H1 (cell line): ENCODE results near the gene ZNF750. TPM values are rescaled to one million over a fixed set of nuclear protein-coding genes. Genes with fewer than 3 reads are reported as not detected.

Experiments
- CTCF ChIA-PET: fragments of 300-600 bp; sonication (Branson Sonifier 250); formaldehyde crosslinking; loops from one replicate; lab custom pipeline; 2021; ENCODE audit not compliant: partially characterized antibody; lab: Charles Lee
- POLR2A ChIA-PET: fragments of 300-600 bp; sonication (Branson Sonifier 250); formaldehyde crosslinking; loops from one replicate; lab custom pipeline; 2021; ENCODE audit warnings: inconsistent platforms; ENCODE audit not compliant: partially characterized antibody; lab: Charles Lee
- DNase-seq, 2 experiments: peaks; one replicate each; pipeline versions ENCODE4 v3.0.0 to v3.0.0-alpha.2; 2010 to 2022; ENCODE audit warnings: low spot score in 2 of 2, low read depth in 1 of 2, mixed read lengths in 1 of 2
- FAIRE-seq: peaks from 2 replicates; lab custom pipeline; 2011; peaks lifted over from hg19 to GRCh38; lab: Jason Lieb, UNC
- H2AFZ ChIP-seq: 2 replicates; pipeline ENCODE4 v1.8.1; 2012; ENCODE audit warnings: low read length, inconsistent platforms
- H2AK5ac ChIP-seq: 2 replicates; pipeline ENCODE4 v1.6.1; 2013; ENCODE audit warnings: low read depth, low read length
- H2BK120ac ChIP-seq: replicated peaks from 2 replicates; pipeline ENCODE3; 2013; ENCODE audit warnings: low read depth, low read length, inconsistent platforms
- H2BK12ac ChIP-seq: 2 replicates; pipeline ENCODE4 v1.6.1; 2013; ENCODE audit warnings: low read depth, low read length
- H2BK15ac ChIP-seq: 2 replicates; pipeline ENCODE4 v1.6.1; 2013; ENCODE audit warnings: low read length
- H2BK20ac ChIP-seq: 2 replicates; pipeline ENCODE4 v1.6.1; 2013; ENCODE audit warnings: low read length
- H2BK5ac ChIP-seq: 2 replicates; pipeline ENCODE4 v1.6.1; 2013; ENCODE audit warnings: low read depth, low read length
- H3K14ac ChIP-seq: 2 replicates; pipeline ENCODE4 v1.6.1; 2013; ENCODE audit warnings: inconsistent platforms; ENCODE audit not compliant: insufficient read length
- H3K18ac ChIP-seq: 2 replicates; pipeline ENCODE4 v1.6.1; 2013; ENCODE audit warnings: low read length; ENCODE audit errors: extremely low read depth
- H3K23ac ChIP-seq: 2 replicates; pipeline ENCODE4 v1.6.1; 2013; ENCODE audit warnings: inconsistent platforms; ENCODE audit not compliant: insufficient read length
- H3K23me2 ChIP-seq: 2 replicates; pipeline ENCODE4 v1.6.1; 2013; ENCODE audit warnings: low read depth, low read length
- H3K27ac ChIP-seq: 2 replicates; pipeline ENCODE4 v1.6.1; 2011; ENCODE audit warnings: low read depth, low read length, inconsistent platforms
- H3K27me3 ChIP-seq, 4 experiments: replicated peaks in 1 of 4; 1 replicate in 1 of 4; 2 replicates in 3 of 4; pipeline versions ENCODE4 v1.6.1 to v1.8.1; 2011 to 2013; ENCODE audit warnings: low read length in 3 of 4, mild to moderate bottlenecking in 3 of 4, inconsistent platforms in 2 of 4, mixed read lengths in 2 of 4, moderate library complexity in 1 of 4; ENCODE audit not compliant: control insufficient read depth in 3 of 4, insufficient read depth in 3 of 4; ENCODE audit errors: extremely low read depth in 1 of 4
- H3K36me3 ChIP-seq, 4 experiments: 2 replicates each; pipeline versions ENCODE4 v1.6.1 to v1.8.1; 2011 to 2013; ENCODE audit warnings: mild to moderate bottlenecking in 4 of 4, low read length in 3 of 4, moderate library complexity in 2 of 4, control low read depth in 1 of 4, inconsistent platforms in 1 of 4; ENCODE audit not compliant: insufficient read depth in 4 of 4, control insufficient read depth in 2 of 4
- H3K4ac ChIP-seq: replicated peaks from 2 replicates; pipeline ENCODE3; 2013; ENCODE audit warnings: low read length, low read depth, mixed read lengths, inconsistent platforms; ENCODE audit not compliant: insufficient read length
- H3K4me1 ChIP-seq, 4 experiments: replicated peaks in 1 of 4; 1 replicate in 1 of 4; 2 replicates in 3 of 4; pipeline versions ENCODE4 v1.6.1 to v1.8.1; 2011 to 2013; ENCODE audit warnings: low read length in 3 of 4, inconsistent platforms in 2 of 4, mixed read lengths in 1 of 4; ENCODE audit not compliant: insufficient read depth in 4 of 4, control insufficient read depth in 3 of 4
- H3K4me2 ChIP-seq, 2 experiments: 2 replicates each; pipeline versions ENCODE4 v1.6.1 to v1.8.1; 2011 to 2013; ENCODE audit warnings: low read depth in 2 of 2, low read length in 2 of 2, control low read depth in 1 of 2, inconsistent platforms in 1 of 2, mild to moderate bottlenecking in 1 of 2; ENCODE audit not compliant: insufficient read depth in 1 of 2
- H3K4me3 ChIP-seq, 4 experiments: fragments of 200-600, 300-600 bp in 1 of 4; sonication (generic), shearing (Covaris generic), sonication (Bioruptor Twin) in 1 of 4; 2 replicates each; pipeline versions ENCODE4 v1.5.1 to v1.8.1; 2011 to 2016; ENCODE audit warnings: low read length in 4 of 4, low read depth in 3 of 4, control low read depth in 2 of 4, inconsistent platforms in 2 of 4, mild to moderate bottlenecking in 2 of 4, mixed read lengths in 1 of 4, moderate library complexity in 1 of 4; ENCODE audit not compliant: insufficient read depth in 2 of 4; ENCODE audit errors: extremely low read depth in 1 of 4
- H3K56ac ChIP-seq: replicated peaks from 2 replicates; pipeline ENCODE3; 2013; ENCODE audit warnings: low read depth, mild to moderate bottlenecking, mixed read lengths, low read length, inconsistent platforms; ENCODE audit not compliant: insufficient read length
- H3K79me1 ChIP-seq: 2 replicates; pipeline ENCODE4 v1.6.1; 2013; ENCODE audit warnings: low read depth, low read length, control low read depth
- H3K79me2 ChIP-seq, 2 experiments: 2 replicates each; pipeline versions ENCODE4 v1.6.1 to v1.8.1; 2012 to 2013; ENCODE audit warnings: low read length in 2 of 2, mild to moderate bottlenecking in 2 of 2, inconsistent platforms in 1 of 2; ENCODE audit not compliant: insufficient read depth in 2 of 2, control insufficient read depth in 1 of 2
- H3K9ac ChIP-seq, 4 experiments: replicated peaks in 1 of 4; 1 replicate in 1 of 4; 2 replicates in 3 of 4; pipeline versions ENCODE4 v1.6.1 to v1.8.1; 2011 to 2013; ENCODE audit warnings: low read depth in 3 of 4, low read length in 3 of 4, control low read depth in 2 of 4, mild to moderate bottlenecking in 2 of 4, moderate library complexity in 2 of 4, inconsistent platforms in 1 of 4; ENCODE audit errors: extremely low read depth in 1 of 4
- H3K9me3 ChIP-seq, 2 experiments: 2 replicates each; pipeline versions ENCODE4 v1.6.1 to v1.8.1; 2012 to 2013; ENCODE audit warnings: mild to moderate bottlenecking in 2 of 2, moderate library complexity in 2 of 2, control low read depth in 1 of 2, inconsistent platforms in 1 of 2, low read depth in 1 of 2, low read length in 1 of 2, mixed read lengths in 1 of 2; ENCODE audit not compliant: insufficient read depth in 2 of 2
- H4K20me1 ChIP-seq, 2 experiments: replicated peaks in 1 of 2; 2 replicates each; pipeline versions ENCODE3 to v1.8.1; 2011 to 2013; ENCODE audit warnings: inconsistent platforms in 2 of 2, low read length in 2 of 2, mild to moderate bottlenecking in 1 of 2; ENCODE audit not compliant: insufficient read depth in 2 of 2, control insufficient read depth in 1 of 2
- H4K5ac ChIP-seq: 2 replicates; pipeline ENCODE4 v1.6.1; 2013; ENCODE audit warnings: low read length, low read depth, mixed read lengths, inconsistent platforms; ENCODE audit not compliant: insufficient read length
- H4K8ac ChIP-seq: 2 replicates; pipeline ENCODE4 v1.8.0; 2013; ENCODE audit warnings: mild to moderate bottlenecking, moderate library complexity, low read length, inconsistent platforms; ENCODE audit not compliant: insufficient read depth; ENCODE audit errors: extremely low read depth
- H4K91ac ChIP-seq: replicated peaks from 2 replicates; pipeline ENCODE3; 2013; ENCODE audit warnings: low read length, mixed read lengths, inconsistent platforms; ENCODE audit not compliant: insufficient read length
- ATF2 ChIP-seq: IDR thresholded peaks from 2 replicates; pipeline ENCODE4 v1.6.1; 2012; ENCODE audit warnings: low read length, inconsistent platforms
- CBX8 ChIP-seq: fragments of 300-800, 300-1000 bp; sonication (generic); IDR thresholded peaks from 2 replicates; pipeline ENCODE4 v1.7.1; 2016; ENCODE audit warnings: low read depth, low read length, borderline replicate concordance
- CEBPB ChIP-seq: IDR thresholded peaks from 2 replicates; pipeline ENCODE4 v1.6.1; 2012; ENCODE audit warnings: low read depth, low read length
- EP300 ChIP-seq, 2 experiments: IDR thresholded peaks; 1 replicate in 1 of 2; 2 replicates in 1 of 2; pipeline ENCODE4 v1.6.1; 2011 to 2012; ENCODE audit warnings: low read depth in 2 of 2, low read length in 2 of 2, mild to moderate bottlenecking in 2 of 2, borderline replicate concordance in 1 of 2, inconsistent platforms in 1 of 2, moderate library complexity in 1 of 2
- KDM5A ChIP-seq: fragments of 200-600 bp; IDR thresholded peaks from 2 replicates; pipeline ENCODE4 v1.7.1; 2012; ENCODE audit warnings: mild to moderate bottlenecking, low read length, inconsistent platforms, mixed read lengths
- PHF8 ChIP-seq: fragments of 200-600 bp; sonication (generic); conservative IDR thresholded peaks from 2 replicates; pipeline ENCODE4 v1.7.1; 2012; ENCODE audit warnings: low read depth, mild to moderate bottlenecking, inconsistent platforms, low read length, moderate library complexity
- POLR2A ChIP-seq, 2 experiments: IDR thresholded peaks; 1 replicate in 1 of 2; 2 replicates in 1 of 2; pipeline ENCODE4 v1.6.1; 2011; ENCODE audit warnings: low read depth in 2 of 2, low read length in 2 of 2, mild to moderate bottlenecking in 2 of 2; ENCODE audit errors: control extremely low read depth in 1 of 2
- POU5F1 ChIP-seq: IDR thresholded peaks from 2 replicates; pipeline ENCODE4 v1.6.1; 2011; ENCODE audit warnings: low read depth, mild to moderate bottlenecking, low read length, moderate library complexity
- SIN3A ChIP-seq, 2 experiments: IDR thresholded peaks in 1 of 2; conservative IDR thresholded peaks in 1 of 2; 2 replicates each; pipeline ENCODE4 v1.6.1; 2011 to 2012; ENCODE audit warnings: low read length in 2 of 2, improper control_type of control experiment in 1 of 2, low read depth in 1 of 2, mild to moderate bottlenecking in 1 of 2
- SRF ChIP-seq: IDR thresholded peaks from 2 replicates; pipeline ENCODE4 v1.6.1; 2011; ENCODE audit warnings: mild to moderate bottlenecking, low read depth, low read length, moderate library complexity
- TAF1 ChIP-seq: IDR thresholded peaks from 2 replicates; pipeline ENCODE4 v1.6.1; 2011; ENCODE audit warnings: mild to moderate bottlenecking, low read depth, low read length
- TBP ChIP-seq: IDR thresholded peaks from 2 replicates; pipeline ENCODE4 v1.6.1; 2011; ENCODE audit warnings: low read depth, low read length, improper control_type of control experiment
- WGBS, 2 experiments: shearing (Covaris generic) in 1 of 2; methylation state at CpG; one replicate each; pipeline versions ENCODE4 v1.1.6 to v1.1.7; 2013 to 2015; ENCODE audit warnings: low lambda C conversion rate in 2 of 2, mixed read lengths in 2 of 2, inconsistent platforms in 1 of 2, low coverage in 1 of 2, missing lambda C conversion rate in 1 of 2; ENCODE audit not compliant: insufficient replicate concordance in 2 of 2, insufficient coverage in 1 of 2, insufficient read length in 1 of 2; ENCODE audit errors: extremely low coverage in 1 of 2, missing lambda C conversion rate in 1 of 2; 5-methylcytosine and 5-hydroxymethylcytosine counted together
- polyA plus RNA-seq, 7 experiments: library from polyadenylated mRNA; depleted of rRNA in 3 of 7; stranded (reverse) in 5 of 7; unstranded in 2 of 7; fragments of >200 nt in 5 of 7; fragments of 200-250 nt in 2 of 7; gene quantifications; 1 replicate in 5 of 7; 2 replicates in 1 of 7; 4 replicates in 1 of 7; pipeline versions ENCODE4 v1.2.1 to v1.2.3, GENCODE V29; 2011 to 2013; ENCODE audit warnings: missing spikeins in 2 of 7, mixed read lengths in 2 of 7
- total RNA-seq: library from RNA; stranded (reverse); fragmentation: NEBNext Ultra II Directional; extraction: Animal tissue kit (Norgen Biotek cat#: 25700); gene quantifications from 2 replicates; pipeline ENCODE4 v1.2.1, GENCODE V29; 2021

Gene ZNF750
- total and polyA plus RNA-seq, 2 of the 8 experiments (the other 6 are each of a cell fraction or from before 2014, with no cell fraction given) = not detected

- no peak overlapping the region for H4K91ac ChIP-seq
- no peak for DNase-seq
- H3K27me3 ChIP-seq = no peaks in the 10 kb centered on the region
- H3K9me3 ChIP-seq = peaks cover 0 to 3% of the 10 kb centered on the region in 2 experiments; a peak in 1 of 4 replicates
- no peaks in the 10 kb centered on the region for H3K23me2 ChIP-seq
- H3K36me3 ChIP-seq = peaks cover 5 to 25% (median 13%) of the 10 kb centered on the region in 4 experiments; a peak in 7 of 8 replicates
- H4K5ac ChIP-seq = no peak overlapping the region
- no peak overlapping the region for H3K23ac ChIP-seq
- peaks cover 0 to 19% of the 10 kb centered on the region in 2 experiments; a peak in 2 of 4 replicates for H3K79me2 ChIP-seq
- FAIRE-seq = no peak
- H3K56ac ChIP-seq = no peak overlapping the region
- H3K79me1 ChIP-seq = peaks cover 23% of the 10 kb centered on the region
- no peak overlapping the region for H3K9ac ChIP-seq
- peaks cover 0 to 4% (median 1%) of the 10 kb centered on the region in 4 experiments; a peak in 2 of 7 replicates for H3K4me1 ChIP-seq
- no peak overlapping the region; the same call in 1 of the 2 replicates for H4K8ac ChIP-seq
- H2BK5ac ChIP-seq = no peak overlapping the region; the same call in 1 of the 2 replicates
- whole genome bisulfite sequencing, 2 experiments = 93% methylated on average over 42 of the region's 42 CpGs; no CpG with 5 or more reads in 1 of the 2 experiments
- no peak overlapping the region for H3K27ac ChIP-seq
- no peak overlapping the region for H2BK20ac ChIP-seq
- H4K20me1 ChIP-seq = peaks cover 13 to 23% of the 10 kb centered on the region in 2 experiments
- H3K4me3 ChIP-seq = no peak overlapping the region
- H3K18ac ChIP-seq = no peak overlapping the region
- no peak overlapping the region for H3K4ac ChIP-seq
- no peak overlapping the region for H2BK15ac ChIP-seq
- TF ChIP-seq KDM5A (no peak), TBP (no peak), CEBPB (no peak), POU5F1 (no peak), CBX8 (no peak), SIN3A (conservative IDR thresholded peaks at IDR 0.05 in 1 of 2, IDR thresholded peaks at IDR 0.05 in 1 of 2; ENCODE audit: low read depth in 1 of 2, low read length in 2 of 2) (no peak), POLR2A (IDR thresholded peaks at IDR 0.05; ENCODE audit: control extremely low read depth in 1 of 2, low read depth in 2 of 2, low read length in 2 of 2) (no peak), PHF8 (no peak), SRF (no peak), ATF2 (no peak), EP300 (IDR thresholded peaks at IDR 0.05; ENCODE audit: borderline replicate concordance in 1 of 2, low read depth in 2 of 2, low read length in 2 of 2) (no peak), TAF1 (no peak)
- H2AK5ac ChIP-seq = no peak overlapping the region
- no peak overlapping the region for H3K14ac ChIP-seq
- CTCF ChIA-PET = interaction anchor here (0.6 to 2.6 kb wide), 13 partner anchors 12 to 456 kb away, joined by 3 to 11 read pairs (median 4); no protein-coding TSS in a partner anchor
- H2AFZ ChIP-seq = no peak overlapping the region
- H2BK120ac ChIP-seq = no peak overlapping the region
- no peak overlapping the region for H3K4me2 ChIP-seq
- no peak overlapping the region for H2BK12ac ChIP-seq
- POLR2A ChIA-PET = no interaction called here
Measured at GRCh38 chr17:82782657-82783207, 57.1 kb downstream of the ZNF750 start.
